Stomach (tissue), 4 donors: ENCODE data around the gene THADA.

Source experiments
- CTCF ChIP-seq, 7 experiments: fragments of 450-650 bp in 4 of 7; fragments of 200-600 bp in 3 of 7; sonication (generic) in 3 of 7; IDR thresholded peaks; one replicate each; pipeline ENCODE4 v1.5.1; 2016 to 2019; ENCODE audit warnings: antibody characterized with exemption in 7 of 7, control low read depth in 2 of 7, mild to moderate bottlenecking in 1 of 7
- POLR2A ChIP-seq, 4 donors: fragments of 450-650 bp; IDR thresholded peaks; one replicate each; pipeline ENCODE4 v1.6.1; 2016; ENCODE audit warnings: antibody characterized with exemption in 4 of 4, control low read depth in 2 of 4, mild to moderate bottlenecking in 1 of 4, moderate library complexity in 1 of 4
- POLR2AphosphoS5 ChIP-seq, 3 donors: sonication (generic); formaldehyde crosslinking; IDR thresholded peaks; one replicate each; pipeline ENCODE4 v1.6.1; 2016; ENCODE audit warnings: antibody characterized with exemption in 3 of 3

GRCh38 chr2:43419243-43419642 is 176.6 kb downstream of the THADA start:
- TF ChIP-seq CTCF (IDR thresholded peaks at IDR 0.05) (no peak), POLR2A (IDR thresholded peaks at IDR 0.05) (no peak), POLR2AphosphoS5 (IDR thresholded peaks at IDR 0.05) (no peak)
